Heart right ventricle (tissue), 16 donors: ENCODE results near the gene ECM1. TPM values are rescaled to one million over a fixed set of nuclear protein-coding genes. Genes with fewer than 3 reads are reported as not detected.
A peak's percentile ranks its signal among the peaks of the same experiment; 100 is the strongest.

Experiments
- ATAC-seq, 8 donors: fragments of 200-7000 bp; cut with Tn5 transposase; one replicate each; pipeline ENCODE4 v1.9.1; 2020; ENCODE audit warnings: mild to moderate bottlenecking in 8 of 8, moderate library complexity in 8 of 8, moderate number of reproducible peaks in 1 of 8
- DNase-seq, 2 donors: peaks; one replicate each; pipeline ENCODE4 v3.0.0-alpha.2; 2020
- H3K27ac ChIP-seq, 10 donors: fragments of 200-600 bp; sonication (generic) in 2 of 10; one replicate each; pipeline versions ENCODE4 v1.5.0 to v1.8.0; 2020 to 2022; ENCODE audit warnings: mild to moderate bottlenecking in 3 of 10
- H3K27me3 ChIP-seq, 7 donors: fragments of 200-600 bp; one replicate each; pipeline ENCODE4 v1.8.0; 2021 to 2022; ENCODE audit warnings: mild to moderate bottlenecking in 2 of 7
- H3K36me3 ChIP-seq, 9 donors: fragments of 200-600 bp; sonication (generic) in 1 of 9; one replicate each; pipeline versions ENCODE4 v1.5.0 to v1.8.0; 2020 to 2022; ENCODE audit warnings: mild to moderate bottlenecking in 2 of 9
- H3K4me1 ChIP-seq, 9 donors: fragments of 200-600 bp; sonication (generic) in 1 of 9; one replicate each; pipeline versions ENCODE4 v1.5.0 to v1.8.0; 2020 to 2022; ENCODE audit warnings: mild to moderate bottlenecking in 4 of 9
- H3K4me3 ChIP-seq, 10 donors: fragments of 200-600 bp; sonication (generic) in 2 of 10; one replicate each; pipeline versions ENCODE4 v1.5.0 to v1.8.0; 2020 to 2022; ENCODE audit warnings: mild to moderate bottlenecking in 7 of 10, moderate library complexity in 2 of 10
- H3K9me3 ChIP-seq, 11 donors: fragments of 200-600 bp in 10 of 11; sonication (generic) in 2 of 11; one replicate each; pipeline versions ENCODE4 v1.5.0 to v1.8.0; 2013 to 2022; ENCODE audit warnings: mild to moderate bottlenecking in 2 of 11, control low read depth in 1 of 11, moderate library complexity in 1 of 11
- WGBS, 2 donors: extraction: QIAGEN DNeasy Blood & Tissue Kit; methylation state at CpG; one replicate each; pipeline ENCODE4 v1.1.7; 2013; ENCODE audit warnings: inconsistent platforms in 1 of 2; 5-methylcytosine and 5-hydroxymethylcytosine counted together
- intact Hi-C, 10 donors: fragments of 100-400 bp; cut with DNase I; formaldehyde crosslinking; loops; one replicate each; pipeline versions ENCODE4 v1.11.1 to v1.14.2; 2022
- polyA plus RNA-seq, 2 donors: library from polyadenylated mRNA; stranded (reverse); fragments of 200-250 nt; gene quantifications; one replicate each; pipeline ENCODE4 v1.2.3, GENCODE V29; 2013
- total RNA-seq, 10 donors: library from RNA; stranded (reverse); fragmentation: NEBNext Ultra II Directional in 3 of 10; extraction: Animal tissue kit (Norgen Biotek cat#: 25700) in 3 of 10; gene quantifications; one replicate each; pipeline versions ENCODE4 v1.2.1 to v1.2.4, GENCODE V29; 2021 to 2023
- TF ChIP-seq, protein P1 (sequence below), 9 donors: fragments of 200-600 bp; sonication (generic) in 2 of 9; IDR thresholded peaks; one replicate each; pipeline versions ENCODE4 v1.5.0 to v1.8.0; 2021 to 2022; ENCODE audit warnings: antibody characterized with exemption in 9 of 9, mild to moderate bottlenecking in 5 of 9, moderate library complexity in 1 of 9
- donor health status: Arrhythmogenic right ventricular cardiomyopathy.
- donor health status: ischemic (EF 13 %, LVEDD 7.1; RV severe dilation, severe dysfunction).
- donor health status: healthy with polysubstance abuse.
- donor health status: DM: no; HTN: yes; CAD: no.
- donor health status: DM: no; HTN: no; CAD: no.
- donor health status: ischemic (EF 25% LVEDD 6.9; RV normal size, moderate dysfunction).
- donor health status: ischemic (EF 25% LVEDD 5.7; RV mildly dilated, moderate dysfunction).
- donor health status: healthy.
- donor health status: DM: yes; HTN: yes; CAD: no.
- donor health status: Ischemic cardiomyopathy.
- donor health status: ischemic (EF 35%, LVEDD 5.7; RV mildly dilated, moderate dysfunction).
- donor health status: nonischemic (EF 11% LVEDD 7.7; RV severe dilation, severe dysfunction).
- donor health status: DM: yes; HTN: yes; CAD: no.
- donor health status: PGD.
- donor health status: ischemic (EF 29% LVEDD 5.4; RV normal size, mild dysfunction).
- donor health status: nonischemic (EF 23%, LVEDD 6.1; RV moderate dilation, normal function).

The ECM1 gene
- total and polyA plus RNA-seq, 12 donors: 5.8 to 28.2 (median 15.8) TPM

DNA sequence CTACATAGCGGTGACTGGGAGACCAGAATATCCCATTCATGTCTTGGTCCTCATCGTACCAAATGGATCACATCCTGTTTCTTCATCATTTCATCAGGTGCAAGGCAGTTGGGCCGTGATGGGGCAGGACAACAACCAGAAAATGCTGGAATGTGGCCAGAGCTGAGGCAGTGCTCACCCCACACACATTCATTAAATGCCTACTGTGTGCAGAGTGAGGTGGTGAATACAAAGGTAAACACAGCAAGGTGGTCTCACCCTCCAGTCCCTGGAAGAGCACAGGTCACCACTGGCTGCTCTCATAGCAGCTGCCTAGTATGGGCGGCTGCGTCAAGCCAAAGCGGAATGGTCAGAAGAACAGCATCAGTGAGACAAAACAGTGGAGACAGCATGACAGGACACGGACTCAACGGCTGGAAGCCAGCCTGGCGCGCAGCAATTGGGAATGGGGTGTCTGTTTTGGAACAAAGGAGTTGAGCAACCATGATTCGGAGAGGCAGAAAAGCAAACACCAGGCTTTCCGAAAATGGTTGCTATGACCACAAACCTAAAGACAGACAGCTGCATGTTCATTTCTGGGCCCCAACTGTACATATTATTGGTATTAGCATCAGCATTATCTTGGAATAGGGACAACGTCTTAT is 35.7 kb downstream of the ECM1 start:
- DNase-seq (peak in 1 of 2 donors; percentile 52), ATAC-seq (peak in 5 of 8 donors; percentile 23 to 71 (median 62))
- Histone ChIP-seq H3K9me3 (no peaks in the 10 kb centered on the region), H3K36me3 (no peaks in the 10 kb centered on the region), H3K27me3 (no peaks in the 10 kb centered on the region), H3K4me1 (peaks cover 0 to 13% (median 6%) of the 10 kb centered on the region in 9 donors), H3K27ac (peak overlapping the region in 2 of 10 donors; percentile 9 to 26), H3K4me3 (no peak overlapping the region)
- WGBS, 2 donors: 73 to 77% methylated on average over 13 of the region's 13 CpGs
- intact Hi-C loops: loop anchor here in 1 of 10 donors (10.0 kb wide), 1 partner anchor 259 kb away; the partner anchor contains the start of gene CIART
- TF ChIP-seq, protein P1, sequence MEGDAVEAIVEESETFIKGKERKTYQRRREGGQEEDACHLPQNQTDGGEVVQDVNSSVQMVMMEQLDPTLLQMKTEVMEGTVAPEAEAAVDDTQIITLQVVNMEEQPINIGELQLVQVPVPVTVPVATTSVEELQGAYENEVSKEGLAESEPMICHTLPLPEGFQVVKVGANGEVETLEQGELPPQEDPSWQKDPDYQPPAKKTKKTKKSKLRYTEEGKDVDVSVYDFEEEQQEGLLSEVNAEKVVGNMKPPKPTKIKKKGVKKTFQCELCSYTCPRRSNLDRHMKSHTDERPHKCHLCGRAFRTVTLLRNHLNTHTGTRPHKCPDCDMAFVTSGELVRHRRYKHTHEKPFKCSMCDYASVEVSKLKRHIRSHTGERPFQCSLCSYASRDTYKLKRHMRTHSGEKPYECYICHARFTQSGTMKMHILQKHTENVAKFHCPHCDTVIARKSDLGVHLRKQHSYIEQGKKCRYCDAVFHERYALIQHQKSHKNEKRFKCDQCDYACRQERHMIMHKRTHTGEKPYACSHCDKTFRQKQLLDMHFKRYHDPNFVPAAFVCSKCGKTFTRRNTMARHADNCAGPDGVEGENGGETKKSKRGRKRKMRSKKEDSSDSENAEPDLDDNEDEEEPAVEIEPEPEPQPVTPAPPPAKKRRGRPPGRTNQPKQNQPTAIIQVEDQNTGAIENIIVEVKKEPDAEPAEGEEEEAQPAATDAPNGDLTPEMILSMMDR (IDR thresholded peaks at IDR 0.05): no peak

DNA sequence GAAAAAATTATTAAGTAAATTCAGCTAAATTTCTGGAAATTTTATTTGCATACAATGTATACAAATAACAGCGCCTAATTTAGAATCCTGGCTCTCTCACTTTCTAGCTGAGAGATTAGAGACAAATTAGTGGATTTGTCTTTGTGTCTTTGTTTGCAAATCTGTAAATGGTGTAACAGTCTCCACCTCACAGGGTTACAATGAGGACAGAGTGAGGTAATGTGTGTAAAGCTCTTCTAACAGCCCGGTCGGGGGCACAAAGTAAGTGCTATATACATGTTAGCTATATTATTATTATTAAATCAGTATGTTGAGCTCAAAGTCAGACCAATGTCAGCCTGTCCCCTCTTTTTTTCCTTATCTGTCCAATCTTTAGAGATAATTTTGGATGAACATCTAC is 36.3 kb downstream of the ECM1 start:
- TF ChIP-seq, protein P1 (IDR thresholded peaks at IDR 0.05): no peak
- Histone ChIP-seq H3K27me3 (no peaks in the 10 kb centered on the region), H3K4me3 (no peak overlapping the region), H3K9me3 (no peaks in the 10 kb centered on the region), H3K36me3 (no peaks in the 10 kb centered on the region), H3K27ac (peak overlapping the region in 2 of 10 donors; percentile 9 to 26), H3K4me1 (peaks cover 0 to 16% (median 7%) of the 10 kb centered on the region in 9 donors)
- DNase-seq (no peak), ATAC-seq (no peak)
- intact Hi-C loops: loop anchor here in 1 of 10 donors (10.0 kb wide), 1 partner anchor 259 kb away; the partner anchor contains the start of gene CIART
- WGBS, 2 donors: 77 to 82% methylated on average over 3 of the region's 3 CpGs

DNA sequence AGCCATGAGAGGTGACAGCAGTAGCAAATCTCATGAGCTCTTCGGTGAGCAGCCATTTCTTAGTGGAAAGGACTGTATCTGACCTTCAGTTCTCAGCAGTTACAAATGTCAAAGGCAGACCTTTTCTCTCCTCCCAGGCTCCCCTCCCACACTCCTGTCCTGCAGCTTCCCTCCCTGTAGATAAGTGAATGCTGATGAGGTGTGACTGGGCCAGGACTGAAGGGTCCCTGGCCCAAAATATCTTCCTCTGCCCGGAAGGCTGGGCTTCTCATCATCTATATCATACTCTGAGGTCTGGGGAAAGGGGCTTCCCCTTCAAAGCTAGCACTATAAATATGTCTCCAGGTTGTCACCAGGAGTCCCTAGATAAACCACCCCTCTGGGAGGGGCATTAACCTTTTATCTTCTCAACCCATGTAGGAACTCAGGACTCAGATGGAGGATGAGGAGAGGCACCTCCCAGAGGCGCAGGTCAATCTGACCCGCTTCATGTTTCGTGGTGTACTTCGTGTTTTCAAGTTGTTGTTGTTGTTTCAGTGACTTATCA is 37.6 kb downstream of the ECM1 start:
- no peaks in the 10 kb centered on the region for H3K36me3 ChIP-seq
- TF ChIP-seq, protein P1 (IDR thresholded peaks at IDR 0.05): no peak
- H3K27me3 ChIP-seq: no peaks in the 10 kb centered on the region
- H3K9me3 ChIP-seq: no peaks in the 10 kb centered on the region
- DNase-seq: no peak
- WGBS, 2 donors: 68 to 71% methylated on average over 6 of the region's 6 CpGs
- ATAC-seq: peak in 1 of 8 donors; percentile 11
- H3K27ac ChIP-seq: no peak overlapping the region
- no peak overlapping the region for H3K4me3 ChIP-seq
- peaks cover 0 to 29% (median 17%) of the 10 kb centered on the region in 9 donors for H3K4me1 ChIP-seq
- intact Hi-C loops: loop anchor here in 1 of 10 donors (10.0 kb wide), 1 partner anchor 261 kb away; the partner anchor contains the start of gene CIART

DNA sequence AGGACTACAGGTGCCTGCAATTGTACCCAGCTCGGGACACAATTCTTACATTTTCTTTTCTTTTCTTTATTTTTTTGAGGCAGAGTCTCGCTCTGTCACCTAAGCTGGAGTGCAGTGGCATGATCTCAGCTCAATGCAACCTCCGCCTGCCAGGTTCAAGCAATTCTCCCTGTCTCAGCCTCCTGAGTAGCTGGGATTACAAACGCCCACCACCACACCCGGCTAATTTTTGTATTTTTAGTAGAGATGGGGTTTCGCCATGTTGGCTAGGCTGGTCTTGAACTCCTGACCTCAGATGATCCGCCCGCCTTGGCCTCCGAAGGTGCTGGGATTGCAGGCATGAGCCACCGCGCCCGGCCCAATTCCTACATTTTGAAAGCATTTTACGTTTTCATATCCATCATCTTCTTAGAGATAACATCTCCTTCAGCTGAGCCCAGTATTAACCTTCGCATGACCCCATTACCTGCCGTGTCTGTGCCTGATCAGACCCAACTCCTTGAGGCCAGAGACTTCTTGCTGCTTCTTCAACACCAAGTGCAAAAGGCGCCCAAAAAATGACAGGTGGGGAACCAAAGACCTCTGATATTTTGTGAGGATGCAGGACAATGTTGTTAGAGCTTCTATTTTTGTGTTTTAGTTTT is 38.5 kb downstream of the ECM1 start:
- Histone ChIP-seq H3K4me3 (no peak overlapping the region), H3K27me3 (no peaks in the 10 kb centered on the region), H3K4me1 (peaks cover 0 to 37% (median 22%) of the 10 kb centered on the region in 9 donors), H3K9me3 (no peaks in the 10 kb centered on the region), H3K36me3 (no peaks in the 10 kb centered on the region), H3K27ac (no peak overlapping the region)
- DNase-seq (no peak), ATAC-seq (no peak)
- TF ChIP-seq, protein P1 (IDR thresholded peaks at IDR 0.05): no peak
- intact Hi-C loops: loop anchor here in 1 of 10 donors (10.0 kb wide), 1 partner anchor 262 kb away; the partner anchor contains the start of gene CIART
- 89 to 93% methylated on average over 16 of the region's 16 CpGs for WGBS, 2 donors
